Measurements from ENCODE around the gene KRTAP22-1. TPM values are rescaled to one million over a fixed set of nuclear protein-coding genes. Genes with fewer than 3 reads are reported as not detected.

Gene KRTAP22-1
- total RNA-seq, 4 donors from 2014 or later = not detected

GRCh38 chr21:30642564-30642963, 41.7 kb downstream of the KRTAP22-1 start, which contains the start of gene KRTAP20-3:
Gene KRTAP20-3, plus strand, starts transcription at chr21:30642864.
- Histone ChIP-seq H3K36me3 (no peaks in the 10 kb centered on the region), H3K4me1 (no peaks in the 10 kb centered on the region), H3K27me3 (no peaks in the 10 kb centered on the region), H3K27ac (no peak within 1 kb of the TSS), H3K9me3 (peaks cover 0 to 3% (median 0%) of the 10 kb centered on the region in 4 donors), H3K4me3 (no peak within 1 kb of the TSS)
- no peak for DNase-seq
- no peak for TF ChIP-seq POLR2A (IDR thresholded peaks at IDR 0.05)
- TF ChIP-seq CTCF (IDR thresholded peaks at IDR 0.05) = no peak

GRCh38 chr21:30646904-30647414, 46.1 kb downstream of the KRTAP22-1 start:
- no peak for DNase-seq
- H3K4me3 ChIP-seq = no peak overlapping the region
- H3K27ac ChIP-seq = no peak overlapping the region
- H3K36me3 ChIP-seq = no peaks in the 10 kb centered on the region
- TF ChIP-seq CTCF (IDR thresholded peaks at IDR 0.05) (no peak), POLR2A (IDR thresholded peaks at IDR 0.05) (no peak)
- H3K4me1 ChIP-seq = no peaks in the 10 kb centered on the region
- no peaks in the 10 kb centered on the region for H3K27me3 ChIP-seq
- peaks cover 0 to 3% (median 0%) of the 10 kb centered on the region in 4 donors for H3K9me3 ChIP-seq

Small RNA genes within 50 kb of the gene (small RNA-seq; reads per million reads assigned to genes)
- gene KRTAP20-1 = 0 reads per million in 2 donors
- gene KRTAP20-3 = 0 reads per million in 2 donors
- 0 reads per million in 2 donors for gene KRTAP20-4
- gene KRTAP22-1 = 0 reads per million in 2 donors
- 0 reads per million in 2 donors for gene KRTAP22-2

Other genes starting within 250 kb of the KRTAP22-1 start
- not detected for gene KRTAP13-2, start 228.8 kb upstream of the KRTAP22-1 start, total RNA-seq
- gene KRTAP13-1, start 205.1 kb upstream of the KRTAP22-1 start, total RNA-seq = not detected
- gene KRTAP13-3, start 175.2 kb upstream of the KRTAP22-1 start, total RNA-seq = not detected
- gene KRTAP13-4, start 170.9 kb upstream of the KRTAP22-1 start, total RNA-seq = not detected
- not detected for gene KRTAP15-1, start 160.8 kb upstream of the KRTAP22-1 start, total RNA-seq
- gene KRTAP19-1, start 120.7 kb upstream of the KRTAP22-1 start, total RNA-seq = not detected
- not detected for gene KRTAP19-2, start 113.7 kb upstream of the KRTAP22-1 start, total RNA-seq
- gene KRTAP19-3, start 109.1 kb upstream of the KRTAP22-1 start, total RNA-seq = not detected
- not detected for gene KRTAP19-4, start 103.9 kb upstream of the KRTAP22-1 start, total RNA-seq
- gene KRTAP19-5, start 98.9 kb upstream of the KRTAP22-1 start, total RNA-seq = not detected
- not detected for gene KRTAP19-6, start 59.2 kb upstream of the KRTAP22-1 start, total RNA-seq
- not detected for gene KRTAP19-7, start 39.8 kb upstream of the KRTAP22-1 start, total RNA-seq
- gene KRTAP22-2, start 10.7 kb upstream of the KRTAP22-1 start, total RNA-seq = not detected
- not detected for gene KRTAP6-3, start 8.6 kb upstream of the KRTAP22-1 start, total RNA-seq
- not detected for gene KRTAP6-2, start 2.2 kb upstream of the KRTAP22-1 start, total RNA-seq
- gene KRTAP6-1, start 12.8 kb downstream of the KRTAP22-1 start, total RNA-seq = not detected
- not detected for gene KRTAP20-1, start 15.3 kb downstream of the KRTAP22-1 start, total RNA-seq
- gene KRTAP20-4, start 19.5 kb downstream of the KRTAP22-1 start, total RNA-seq = not detected
- not detected for gene KRTAP20-2, start 34.1 kb downstream of the KRTAP22-1 start, total RNA-seq
- gene KRTAP20-3, start 41.8 kb downstream of the KRTAP22-1 start, total RNA-seq = not detected
- gene KRTAP21-3, start 117.7 kb downstream of the KRTAP22-1 start, total RNA-seq = not detected
- gene KRTAP21-2, start 146.2 kb downstream of the KRTAP22-1 start, total RNA-seq = not detected
- gene KRTAP21-1, start 154.3 kb downstream of the KRTAP22-1 start, total RNA-seq = not detected
- gene KRTAP8-1, start 212.2 kb downstream of the KRTAP22-1 start, total RNA-seq = not detected
- not detected for gene KRTAP7-1, start 228.7 kb downstream of the KRTAP22-1 start, total RNA-seq